ENCODE results near the gene SELE.

SELE gene, protein sequence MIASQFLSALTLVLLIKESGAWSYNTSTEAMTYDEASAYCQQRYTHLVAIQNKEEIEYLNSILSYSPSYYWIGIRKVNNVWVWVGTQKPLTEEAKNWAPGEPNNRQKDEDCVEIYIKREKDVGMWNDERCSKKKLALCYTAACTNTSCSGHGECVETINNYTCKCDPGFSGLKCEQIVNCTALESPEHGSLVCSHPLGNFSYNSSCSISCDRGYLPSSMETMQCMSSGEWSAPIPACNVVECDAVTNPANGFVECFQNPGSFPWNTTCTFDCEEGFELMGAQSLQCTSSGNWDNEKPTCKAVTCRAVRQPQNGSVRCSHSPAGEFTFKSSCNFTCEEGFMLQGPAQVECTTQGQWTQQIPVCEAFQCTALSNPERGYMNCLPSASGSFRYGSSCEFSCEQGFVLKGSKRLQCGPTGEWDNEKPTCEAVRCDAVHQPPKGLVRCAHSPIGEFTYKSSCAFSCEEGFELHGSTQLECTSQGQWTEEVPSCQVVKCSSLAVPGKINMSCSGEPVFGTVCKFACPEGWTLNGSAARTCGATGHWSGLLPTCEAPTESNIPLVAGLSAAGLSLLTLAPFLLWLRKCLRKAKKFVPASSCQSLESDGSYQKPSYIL

DNA sequence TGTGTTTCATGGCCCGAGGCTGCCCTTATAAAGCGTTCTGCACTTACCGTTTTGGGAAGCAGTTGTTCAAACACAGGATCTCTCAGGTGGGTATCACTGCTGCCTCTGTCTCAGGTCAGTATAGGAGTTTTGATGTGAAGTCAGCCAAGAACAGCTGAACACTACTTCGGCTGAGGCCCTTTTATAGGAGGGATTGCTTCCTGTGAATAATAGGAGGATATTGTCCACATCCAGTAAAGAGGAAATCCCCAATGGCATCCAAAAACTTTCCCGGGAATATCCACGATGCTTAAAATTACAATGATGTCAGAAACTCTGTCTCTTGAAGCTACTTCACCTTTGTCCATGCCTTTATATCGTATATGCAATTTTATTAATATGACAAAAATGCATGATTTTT is at the start of gene SELE:
Gene SELE, minus strand, starts transcription at position 156 of the 400 bp plus-strand sequence. CDS start 467 bp downstream, outside the sequence.
- no peak for DNase-seq

DNA sequence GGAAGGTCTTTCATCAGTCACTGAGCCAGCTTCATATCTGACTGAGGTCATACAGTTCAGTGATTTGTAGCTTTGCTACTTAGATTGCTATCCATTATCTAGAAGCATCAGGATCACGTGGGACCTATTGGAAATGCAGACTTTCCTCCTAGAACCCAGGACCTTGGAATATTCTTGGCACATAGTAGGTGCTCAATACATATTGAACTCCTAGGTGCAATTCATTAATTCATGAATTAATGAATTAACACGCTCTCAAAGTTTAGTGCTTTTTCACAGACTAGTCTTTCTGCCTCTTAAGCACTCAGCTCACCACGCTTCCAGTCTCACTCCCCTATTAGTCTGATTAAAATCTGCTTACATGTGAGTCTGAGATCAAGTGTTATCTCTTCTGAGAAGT is 48.7 kb upstream of the SELE start:
- no peak for DNase-seq

DNA sequence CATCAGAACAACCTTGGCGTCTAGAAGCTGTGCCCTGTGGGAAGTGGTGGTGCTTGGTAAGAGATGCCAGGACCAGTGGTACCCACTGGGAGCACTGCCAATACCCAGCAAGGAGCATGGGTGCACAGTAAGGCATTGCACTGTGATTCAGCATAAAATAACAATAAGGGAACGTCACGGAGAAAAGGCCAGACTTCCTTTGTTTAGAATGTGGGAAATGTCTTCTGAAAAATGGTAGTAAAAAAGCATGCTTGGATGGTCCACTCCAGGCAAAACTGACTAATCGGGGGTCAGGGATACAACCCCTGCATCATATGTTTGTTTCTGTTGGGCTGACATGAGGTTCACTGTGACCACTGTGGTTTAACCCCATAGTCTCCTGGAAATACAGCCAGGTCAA is 46.1 kb upstream of the SELE start:
- no peak for DNase-seq

DNA sequence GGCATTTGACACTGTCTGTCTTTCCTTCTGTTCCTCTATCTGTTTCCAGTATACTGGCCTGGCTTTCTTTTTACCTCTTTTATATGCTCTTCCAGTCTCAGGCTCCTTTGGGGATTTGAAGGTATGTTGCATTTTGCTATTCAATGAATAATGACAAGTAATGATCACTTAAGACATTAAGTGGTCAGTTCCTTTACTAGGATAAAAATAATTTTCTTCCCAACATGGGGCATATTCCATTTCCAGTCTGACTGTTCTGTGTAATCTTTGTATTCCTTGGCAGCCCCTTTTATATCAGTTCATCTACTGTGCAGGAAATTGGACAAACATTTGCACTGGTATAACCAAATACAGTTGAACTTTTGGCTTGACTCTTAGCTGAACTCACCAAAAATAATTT is 45.3 kb upstream of the SELE start:
- no peak for DNase-seq

DNA sequence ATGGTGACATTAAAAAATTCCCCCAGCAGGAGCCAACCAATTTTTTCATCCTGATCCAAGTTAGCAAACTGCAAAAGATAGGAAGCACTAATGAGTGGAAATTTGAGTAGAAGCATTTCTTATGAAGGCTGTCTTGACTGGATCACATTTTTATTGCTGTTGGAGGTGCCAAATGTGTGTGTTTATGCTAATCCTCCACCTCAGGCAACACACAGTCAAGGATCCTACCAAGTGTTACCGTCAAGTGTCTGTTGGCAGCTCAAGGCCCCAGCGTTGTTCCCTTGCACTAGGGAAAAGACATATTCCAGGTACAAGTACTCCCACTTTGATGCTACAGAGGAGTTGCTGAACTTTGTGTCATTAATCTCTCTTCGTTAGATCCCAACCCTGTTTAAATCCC is 42.6 kb upstream of the SELE start:
- no peak for DNase-seq

DNA sequence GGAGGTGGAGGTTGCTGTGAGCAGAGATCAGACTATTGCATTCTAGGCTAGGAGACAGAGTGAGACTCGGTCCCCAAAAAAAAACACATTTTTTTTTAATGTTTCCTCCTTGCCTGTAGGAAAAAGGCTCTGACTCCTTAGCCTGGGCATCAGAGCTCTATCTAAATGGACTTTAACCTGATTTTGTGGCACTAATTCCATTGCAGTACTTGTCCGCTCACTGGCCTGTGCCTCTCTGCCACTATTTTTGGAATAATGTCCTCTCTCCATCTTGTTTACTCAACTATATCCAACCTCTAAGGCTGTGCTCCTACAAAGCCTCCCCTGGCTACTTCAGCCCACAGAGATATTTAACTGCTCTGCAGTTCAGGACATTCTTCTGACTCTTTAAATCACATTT is 34.3 kb upstream of the SELE start:
- no peak for DNase-seq

DNA sequence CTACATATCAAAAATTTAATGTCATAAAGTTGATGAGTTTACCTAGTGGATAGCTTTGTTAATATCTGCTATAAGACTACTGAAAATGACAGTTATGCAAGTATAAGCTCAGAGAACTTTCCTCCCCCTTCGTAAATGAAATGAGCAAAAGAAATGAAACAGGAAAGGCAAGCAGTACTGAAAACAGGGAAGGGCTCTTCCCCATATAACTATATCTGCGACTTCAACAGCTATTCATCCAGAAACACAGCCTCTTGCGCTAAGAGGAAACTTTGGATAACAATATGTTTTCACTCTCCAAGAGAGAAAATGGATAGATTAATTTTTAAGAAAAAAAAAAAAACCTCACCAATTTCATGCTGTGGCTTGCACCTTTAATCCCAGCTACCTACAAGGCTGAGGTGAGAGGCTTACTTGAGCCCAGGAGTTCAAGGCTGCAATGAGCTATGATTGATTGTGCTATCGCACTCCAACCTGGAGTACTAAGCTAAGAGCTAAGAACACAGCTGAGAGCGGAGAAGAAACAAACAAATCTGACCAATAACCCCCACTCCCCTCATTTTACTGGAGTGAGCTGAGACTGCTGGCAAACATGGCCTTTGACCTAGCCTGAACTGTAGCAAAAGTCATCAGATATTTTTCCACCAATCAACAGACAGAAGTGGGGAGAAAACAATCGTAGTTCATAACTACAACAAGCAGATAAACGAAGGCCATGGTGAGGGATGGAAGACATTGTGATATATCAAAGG is 31.9 kb upstream of the SELE start:
- no peak for DNase-seq

DNA sequence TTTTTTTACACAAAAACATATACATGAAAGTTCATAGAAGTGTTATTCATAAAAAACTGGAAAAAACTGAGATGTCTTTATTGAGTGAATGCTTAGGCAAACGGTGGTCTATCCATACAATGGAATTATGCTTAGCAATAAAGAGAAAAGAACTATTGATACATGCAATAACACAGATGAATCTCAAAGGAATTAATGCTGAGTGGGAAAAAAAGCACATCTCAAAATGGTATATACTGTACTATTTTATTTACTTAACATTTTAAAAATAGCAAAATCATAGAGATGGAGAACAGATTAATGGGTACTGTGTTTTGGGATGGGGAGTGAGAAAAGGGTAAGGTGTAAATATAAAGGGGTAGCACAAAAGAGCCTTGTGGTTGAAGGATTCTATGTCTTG is 31.0 kb upstream of the SELE start:
- DNase-seq = no peak

DNA sequence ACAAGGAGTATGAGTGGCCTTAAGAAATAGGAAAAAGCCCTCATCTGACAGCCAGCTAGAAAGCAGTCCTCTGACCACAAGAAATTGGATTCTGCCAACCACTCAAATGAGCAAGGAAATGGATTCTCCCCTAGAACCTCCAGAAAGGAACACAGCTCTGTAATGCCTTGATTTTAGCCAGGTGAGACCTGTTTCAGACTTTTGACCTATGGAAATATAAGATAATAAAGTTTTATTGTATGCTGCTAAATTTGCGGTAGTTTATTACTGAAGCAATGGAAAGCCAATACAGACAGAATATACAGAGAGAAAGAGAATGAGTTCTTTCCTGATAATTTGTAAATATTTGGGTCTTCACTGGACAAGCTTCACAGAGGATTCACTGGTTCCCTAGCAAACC is 28.8 kb upstream of the SELE start:
- DNase-seq = no peak

DNA sequence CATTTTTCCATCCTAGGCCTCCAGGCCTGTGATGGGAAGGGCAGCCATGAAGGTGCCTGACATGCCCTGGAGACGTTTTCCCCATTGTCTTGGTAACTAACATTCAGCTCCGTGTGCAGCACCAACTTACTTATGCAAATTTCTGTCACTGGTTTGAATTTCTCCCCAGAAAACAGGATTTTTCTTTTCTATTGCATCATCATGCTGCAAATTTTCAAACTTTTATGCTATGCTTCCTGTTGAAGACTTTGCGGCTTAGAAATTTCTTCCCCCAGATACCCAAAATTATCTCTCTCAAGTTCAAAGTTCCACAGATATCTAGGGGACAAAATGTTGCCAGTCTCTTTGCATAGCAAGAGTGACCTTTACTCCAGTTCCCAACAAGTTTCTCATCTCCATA is 25.2 kb upstream of the SELE start:
- no peak for DNase-seq

DNA sequence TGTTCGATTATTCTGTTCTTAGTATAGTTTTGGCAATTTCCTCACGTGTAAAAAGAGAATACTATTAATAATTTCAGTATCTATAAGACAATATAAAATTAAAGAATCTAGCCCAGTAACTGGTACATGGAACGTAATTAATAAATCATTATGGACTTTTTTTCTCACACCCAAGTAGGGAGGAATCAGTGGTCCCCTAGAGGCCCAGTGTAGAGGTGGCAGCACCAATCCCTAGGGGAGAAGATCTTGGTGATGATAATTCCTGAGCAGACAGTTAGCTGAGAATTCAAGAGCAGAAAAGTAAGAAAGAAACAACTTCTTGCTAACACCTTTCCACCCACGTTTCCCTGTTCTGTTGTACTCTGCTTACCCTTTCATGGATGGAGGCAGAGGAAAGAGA is 19.7 kb upstream of the SELE start:
- no peak for DNase-seq

DNA sequence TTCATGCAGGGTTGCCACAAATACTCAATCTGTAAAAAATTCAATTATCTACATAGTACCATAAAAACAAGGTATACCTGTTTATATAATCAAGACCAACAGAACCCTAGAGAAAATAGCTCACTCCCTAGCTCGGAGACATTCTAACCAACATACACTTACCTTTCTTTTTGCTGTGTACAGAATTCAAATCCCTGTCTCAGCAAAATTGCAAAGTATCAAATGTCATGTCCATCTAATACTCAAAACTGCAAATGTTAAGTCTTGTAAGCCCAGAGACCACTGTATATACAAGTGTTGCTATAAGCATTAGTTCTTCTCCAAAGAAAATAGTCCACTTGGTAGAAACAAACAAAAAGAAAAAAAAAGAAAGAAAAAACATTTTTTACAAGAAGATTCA is 16.2 kb upstream of the SELE start:
- DNase-seq = no peak

DNA sequence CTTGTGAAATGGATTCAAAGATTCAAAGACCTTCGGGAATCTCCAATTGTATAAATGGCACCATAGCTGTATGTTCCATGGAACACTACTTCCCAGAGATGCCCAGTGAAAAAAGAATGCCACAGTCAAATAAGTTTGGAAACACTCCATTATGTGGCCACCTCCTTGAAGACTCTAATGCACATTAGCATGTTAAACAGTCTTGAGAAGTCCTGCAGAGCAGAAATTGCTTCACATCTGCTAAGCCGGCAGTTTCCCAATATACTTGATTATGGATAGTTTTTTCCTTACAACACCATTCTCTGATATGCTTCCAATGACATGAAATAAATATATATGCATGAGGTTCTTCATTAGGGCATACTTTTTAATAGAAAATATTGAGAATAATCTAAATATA is 12.7 kb upstream of the SELE start:
- DNase-seq = no peak

DNA sequence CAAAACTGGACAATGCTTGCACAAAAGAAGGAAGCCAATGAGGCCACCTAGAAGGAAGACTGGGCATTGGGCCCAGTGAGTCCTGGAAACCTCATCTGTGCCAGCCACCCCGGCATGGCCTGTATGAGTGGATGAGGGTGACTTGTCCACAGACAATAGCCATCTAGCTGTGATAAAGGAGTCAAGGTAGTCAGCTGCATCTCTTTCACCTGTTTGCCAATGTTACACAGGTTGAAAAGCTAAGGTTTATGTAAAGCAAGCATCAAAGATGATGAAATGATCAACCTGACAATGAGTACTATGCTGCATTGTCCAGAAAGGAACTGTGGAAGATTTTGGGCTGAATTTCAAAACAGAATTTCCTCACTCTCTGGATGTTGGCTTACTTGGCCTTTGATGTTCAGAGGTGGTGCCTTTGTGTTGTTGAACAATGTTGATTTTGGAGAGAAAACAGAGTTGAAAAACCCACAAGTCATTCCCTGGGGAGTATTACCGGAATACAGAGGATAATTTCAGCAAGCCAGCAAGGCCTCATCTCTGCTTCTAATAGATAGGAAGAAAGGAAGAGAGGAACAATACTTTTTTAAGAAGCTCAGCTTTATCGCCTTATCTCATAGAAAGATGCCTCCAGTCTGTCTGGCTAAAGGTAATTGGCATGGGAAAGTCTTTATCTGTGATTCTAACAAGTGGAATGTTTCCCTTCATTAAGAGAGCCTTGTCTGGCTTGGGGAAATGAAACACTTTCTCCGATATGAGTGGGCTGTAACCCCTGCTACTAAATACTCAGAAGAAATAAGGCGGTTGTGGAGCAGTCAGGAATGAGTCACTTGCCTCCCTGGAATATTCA is 11.4 kb upstream of the SELE start:
- DNase-seq = no peak

DNA sequence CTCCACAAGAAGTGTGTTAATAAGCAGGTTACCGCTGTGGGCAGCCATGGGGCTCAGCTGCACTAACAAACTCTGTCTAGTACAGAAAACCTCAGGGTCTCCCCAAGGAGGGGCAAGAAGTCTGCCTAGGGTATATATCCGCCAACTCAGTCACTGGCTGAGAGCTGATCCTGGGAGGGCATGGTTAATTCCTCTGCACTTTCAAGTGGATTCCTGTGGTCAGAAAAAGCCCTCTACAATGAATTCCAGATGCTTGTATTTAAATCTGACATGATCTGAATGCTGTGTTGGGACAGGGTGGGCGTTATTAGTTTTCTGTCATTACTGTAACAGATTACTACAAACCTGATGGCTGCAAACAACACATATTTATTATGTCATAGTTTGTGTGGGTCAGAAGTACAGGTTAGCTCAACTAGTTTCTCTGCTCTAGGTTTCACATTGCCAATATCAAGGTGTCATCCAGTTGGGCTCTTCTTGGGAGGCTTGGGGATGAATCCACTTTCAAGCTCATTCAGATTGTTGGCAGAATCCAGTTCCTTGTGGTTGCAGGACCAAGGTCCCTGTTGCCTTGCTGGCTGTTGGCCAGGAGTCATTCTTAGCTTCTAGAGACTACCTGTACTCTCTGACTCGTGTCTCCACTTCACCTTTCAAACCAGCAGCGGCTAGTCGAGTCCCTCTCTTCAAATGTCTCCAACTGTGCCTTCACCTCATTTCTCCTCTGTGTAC is 8.0 kb upstream of the SELE start:
- no peak for DNase-seq

DNA sequence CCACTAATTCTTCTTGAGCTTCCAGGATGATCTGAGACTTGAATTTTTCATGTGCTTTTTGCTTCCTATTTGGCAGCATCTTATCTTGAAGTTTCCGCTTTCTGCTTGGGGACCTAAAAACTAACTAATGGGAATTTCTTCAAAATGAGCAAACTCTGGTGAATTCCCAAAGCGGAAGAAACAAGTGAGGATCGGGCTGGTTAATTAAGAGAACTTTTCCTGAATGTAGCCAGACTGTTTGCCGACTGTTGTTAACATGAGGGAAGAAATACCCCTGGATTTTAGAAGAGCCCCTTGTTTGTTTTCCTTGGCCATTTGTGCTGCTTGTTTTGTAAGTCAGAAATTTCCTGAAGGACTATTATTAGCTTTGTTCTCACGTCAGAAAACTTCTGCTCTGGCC is 6.1 kb upstream of the SELE start:
- DNase-seq = no peak

DNA sequence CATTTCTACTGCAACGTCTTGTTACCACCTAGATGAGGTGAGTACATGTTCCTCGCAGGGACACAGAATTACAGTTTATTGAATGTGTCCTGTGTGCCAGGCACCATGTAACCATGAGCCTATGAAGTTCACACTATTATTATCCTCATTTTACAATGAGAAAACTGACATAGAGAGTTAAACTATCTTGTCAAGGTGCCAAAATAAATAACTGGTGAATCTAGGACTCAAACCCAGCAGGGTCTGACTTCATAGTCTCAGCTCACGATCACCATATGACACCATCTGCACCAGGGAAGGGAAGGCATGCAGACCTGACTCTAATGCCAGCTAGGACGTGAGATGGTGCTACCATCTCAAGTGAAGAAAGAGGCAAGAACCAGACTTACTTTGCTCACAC is 2.4 kb downstream of the SELE start:
- no peak for DNase-seq

DNA sequence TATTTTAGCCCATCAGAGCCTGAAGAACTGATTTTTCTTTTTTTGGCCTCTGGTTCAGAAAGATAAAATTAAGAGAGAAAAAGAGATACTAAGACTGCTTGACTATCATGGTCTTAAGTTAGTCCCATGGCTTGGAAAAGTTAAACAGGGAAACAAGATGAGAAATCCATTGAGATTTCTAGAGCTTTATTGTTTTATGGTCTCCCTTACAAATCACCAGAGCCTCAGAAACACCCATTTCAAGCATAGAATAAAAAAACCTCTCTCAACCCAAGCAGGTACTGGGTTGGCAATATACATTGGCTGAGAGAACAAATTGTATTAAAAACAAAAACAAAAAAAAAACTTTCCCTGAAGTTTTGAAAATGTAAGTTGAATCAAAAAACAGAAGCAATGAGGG is 3.9 kb downstream of the SELE start:
- no peak for DNase-seq

DNA sequence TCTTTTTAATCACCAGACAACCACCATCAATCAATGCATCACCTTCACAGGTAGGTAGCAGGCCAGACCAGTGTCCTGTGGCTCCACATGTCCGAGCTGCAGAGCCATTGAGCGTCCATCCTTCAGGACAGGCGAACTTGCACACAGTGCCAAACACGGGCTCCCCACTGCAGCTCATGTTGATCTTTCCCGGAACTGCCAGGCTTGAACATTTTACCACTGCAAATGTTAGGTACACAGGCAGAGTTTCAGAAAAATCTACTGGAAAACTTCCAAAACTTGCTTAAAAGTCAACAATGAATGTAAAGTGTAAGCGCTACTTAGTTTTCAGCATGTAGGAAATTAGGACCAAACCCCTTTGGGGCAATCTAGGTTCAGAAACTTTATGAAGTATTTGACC is 6.6 kb downstream of the SELE start:
- DNase-seq = no peak

DNA sequence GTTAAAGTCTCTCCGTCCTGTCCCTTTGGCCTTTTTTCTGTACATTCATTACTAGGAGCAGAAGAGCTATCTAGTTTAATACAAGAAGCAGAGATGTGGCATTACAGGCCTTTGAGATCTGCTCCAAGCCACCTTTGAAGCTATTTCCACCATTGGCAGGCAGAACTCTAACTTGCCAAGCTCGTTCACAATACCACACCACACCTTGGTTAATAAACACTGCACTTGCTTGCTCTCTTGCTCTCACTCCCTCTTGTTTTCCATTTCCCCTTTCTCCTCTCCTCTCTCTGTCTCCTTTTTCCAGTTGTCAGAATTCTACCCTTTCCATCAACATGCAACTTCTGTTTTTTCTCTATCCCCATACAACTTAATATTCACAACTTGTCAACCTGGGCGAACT is 7.0 kb downstream of the SELE start:
- no peak for DNase-seq

DNA sequence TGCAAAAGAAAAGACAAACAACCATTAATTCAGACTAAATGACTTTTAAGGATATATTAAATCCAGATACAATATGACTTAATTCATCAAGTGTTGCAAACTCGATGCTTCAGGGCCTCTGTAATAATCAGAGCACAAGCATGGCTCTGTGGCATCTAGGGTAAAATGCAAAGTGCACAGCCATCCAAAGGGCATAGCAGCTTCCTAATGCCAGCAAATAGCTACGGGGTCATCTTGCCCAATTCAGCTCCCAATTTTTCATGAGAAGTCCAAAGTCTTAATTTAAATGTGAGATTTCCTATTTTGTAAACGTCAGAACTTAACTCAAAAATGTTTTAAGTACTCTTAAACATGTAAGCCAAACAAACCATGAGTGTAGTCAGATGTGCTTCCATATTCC is 7.9 kb downstream of the SELE start:
- DNase-seq = no peak

DNA sequence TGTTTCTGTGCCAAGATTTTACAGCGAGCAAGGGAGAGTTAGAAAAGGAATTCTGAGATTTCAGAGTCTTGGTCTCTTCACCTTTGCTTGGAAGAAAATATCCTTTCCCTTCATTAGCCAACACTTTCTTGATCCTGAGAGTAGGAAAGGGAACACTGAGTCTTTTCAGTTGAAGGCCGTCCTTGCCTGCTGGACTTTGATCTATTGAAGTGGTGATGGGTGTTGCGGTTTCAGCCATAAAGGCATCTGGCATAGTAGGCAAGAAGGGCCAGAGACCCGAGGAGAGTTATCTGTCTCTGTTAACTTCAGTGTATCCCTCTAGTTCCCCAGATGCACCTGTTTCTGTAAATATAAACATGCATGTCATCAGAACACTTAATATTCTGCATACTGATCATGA is 9.7 kb downstream of the SELE start:
- no peak for DNase-seq

DNA sequence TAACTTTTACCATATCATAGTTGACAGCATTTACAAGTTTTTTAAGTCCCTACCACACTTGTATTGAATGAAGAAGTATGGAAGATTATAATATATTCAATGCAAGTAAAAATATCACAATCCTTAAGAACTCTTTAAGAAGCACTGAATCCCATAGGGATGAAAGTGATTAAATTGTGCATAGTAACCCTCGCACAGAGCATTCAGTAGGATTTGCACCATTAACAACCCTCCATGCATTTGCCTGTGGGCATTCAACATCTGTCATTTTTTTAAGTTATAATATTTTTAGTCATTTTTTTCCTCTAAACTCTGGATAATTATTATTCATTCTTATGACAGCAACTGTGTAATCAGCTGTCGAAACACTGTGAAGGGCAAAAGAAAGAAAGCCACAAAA is 10.1 kb downstream of the SELE start:
- DNase-seq = no peak

Data from activated CD4-positive, alpha-beta T cell treated with anti-CD3 and anti-CD28 coated beads, Interleukin-2, amount 50 U/mL, for 1 hour (primary cell).